Right renal cortex interstitium (tissue), 3 donors: ENCODE measurements around the gene HTR5A. TPM values are rescaled to one million over a fixed set of nuclear protein-coding genes. Genes with fewer than 3 reads are reported as not detected.

Experiments
- DNase-seq, 3 donors: peaks; one replicate each; pipeline ENCODE4 v3.0.0-alpha.2; 2013; ENCODE audit warnings: low read depth in 3 of 3, low spot score in 2 of 3
- polyA plus RNA-seq, 3 donors: library from polyadenylated mRNA; unstranded; fragments of 120-200 nt; gene quantifications; one replicate each; pipeline ENCODE4 v1.2.1, GENCODE V29; 2013; ENCODE audit not compliant: insufficient read length in 3 of 3

Gene HTR5A
- polyA plus RNA-seq, 3 donors: not detected

DNA sequence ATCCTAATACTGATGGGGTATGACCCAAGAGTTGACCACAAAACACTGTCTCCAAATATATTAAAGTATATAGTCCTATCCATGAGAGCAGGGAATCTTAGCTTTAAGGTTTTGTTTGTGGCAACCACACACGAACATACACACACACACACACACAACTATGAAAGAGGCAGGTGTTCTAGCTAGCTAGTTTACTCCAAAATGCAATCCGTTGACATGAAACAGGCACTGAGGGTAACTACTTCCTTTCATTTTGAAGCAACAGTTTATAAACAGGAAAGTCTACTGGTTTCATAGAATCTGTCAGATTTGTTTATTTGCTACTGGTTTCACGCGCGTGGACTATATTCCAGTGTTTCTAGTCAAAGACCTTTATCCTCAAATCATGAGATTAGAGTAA, 14.8 kb downstream of the HTR5A start:
- DNase-seq: no peak

DNA sequence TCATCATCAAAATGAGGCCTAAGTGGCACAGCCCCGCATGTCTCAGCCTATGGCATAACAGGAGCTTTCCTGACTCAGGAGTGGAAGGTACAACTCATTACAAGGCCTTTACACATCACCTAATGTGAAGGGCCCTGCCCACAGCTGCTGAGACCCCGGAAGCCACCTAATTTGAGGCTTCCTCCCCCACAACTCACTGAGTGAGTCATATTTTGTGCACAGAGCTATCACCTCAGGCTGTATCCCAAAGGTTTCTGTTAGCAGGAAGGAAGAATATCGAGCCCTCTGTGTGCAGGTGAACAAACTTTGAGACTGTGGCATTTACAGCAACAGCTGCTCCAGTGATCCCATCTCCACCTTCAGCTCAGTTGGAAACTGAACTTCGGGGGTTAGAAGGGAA, 20.6 kb downstream of the HTR5A start:
- DNase-seq: no peak

DNA sequence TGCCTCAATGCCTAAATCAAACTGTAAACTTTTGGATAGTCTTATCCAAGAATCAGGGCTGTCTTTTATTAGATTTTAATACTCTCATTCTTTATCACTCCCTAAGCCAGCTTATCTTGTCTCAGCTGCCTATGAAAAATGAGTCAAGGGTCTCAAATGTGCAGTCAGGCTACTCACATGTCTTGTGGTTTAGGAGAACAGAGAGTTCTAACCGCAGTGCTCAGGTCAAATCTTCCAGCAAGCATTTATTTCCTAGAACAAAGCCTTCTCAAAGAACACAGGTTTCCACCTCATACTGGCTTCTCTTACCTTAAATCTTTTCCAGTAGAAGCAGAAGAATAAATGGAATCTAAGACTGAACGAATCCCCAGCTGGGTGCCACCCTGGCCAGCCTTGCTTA, 23.5 kb downstream of the HTR5A start:
- no peak for DNase-seq

DNA sequence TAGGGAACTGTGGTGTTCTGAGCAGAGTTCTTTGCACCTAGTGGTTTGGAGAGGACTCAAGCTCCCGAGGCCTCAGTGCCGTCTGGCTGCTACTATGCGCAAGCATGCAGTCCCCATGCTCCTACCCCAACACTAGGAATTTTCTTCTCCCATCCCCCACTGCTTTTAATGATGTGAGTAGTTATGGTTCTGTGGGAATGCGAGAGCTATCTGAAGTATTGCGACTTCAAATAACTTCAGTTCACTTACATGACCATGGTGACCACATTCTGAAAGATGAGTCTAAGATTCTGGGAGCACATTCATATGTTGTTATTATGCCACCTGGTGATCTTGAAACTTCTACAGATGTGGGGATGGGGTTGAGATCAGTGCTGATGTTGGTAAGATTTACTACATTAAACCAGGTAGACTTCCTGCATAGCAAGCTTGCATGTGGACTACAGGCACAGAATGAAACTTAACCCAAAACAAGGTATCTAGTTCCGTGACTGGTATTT, 24.6 kb downstream of the HTR5A start:
- no peak for DNase-seq

DNA sequence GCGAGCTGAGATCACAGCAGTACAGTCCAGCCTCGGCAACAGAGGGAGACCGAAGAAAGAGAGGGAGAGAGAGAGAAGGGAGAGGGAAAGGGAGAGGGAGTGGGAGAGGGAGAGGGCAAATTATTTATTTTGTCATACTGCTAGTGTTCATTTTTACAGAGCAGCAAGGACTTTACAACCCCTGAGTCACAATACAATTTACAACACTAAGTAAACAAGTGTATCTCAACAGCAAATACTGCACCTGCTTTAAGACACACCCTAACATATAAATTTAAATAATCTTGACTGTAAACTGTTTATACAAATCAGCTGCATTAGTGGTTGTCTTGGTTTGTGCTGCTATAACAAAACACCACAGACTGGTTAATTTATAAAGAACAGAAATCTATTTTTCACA, 27.2 kb downstream of the HTR5A start:
- DNase-seq: no peak

DNA sequence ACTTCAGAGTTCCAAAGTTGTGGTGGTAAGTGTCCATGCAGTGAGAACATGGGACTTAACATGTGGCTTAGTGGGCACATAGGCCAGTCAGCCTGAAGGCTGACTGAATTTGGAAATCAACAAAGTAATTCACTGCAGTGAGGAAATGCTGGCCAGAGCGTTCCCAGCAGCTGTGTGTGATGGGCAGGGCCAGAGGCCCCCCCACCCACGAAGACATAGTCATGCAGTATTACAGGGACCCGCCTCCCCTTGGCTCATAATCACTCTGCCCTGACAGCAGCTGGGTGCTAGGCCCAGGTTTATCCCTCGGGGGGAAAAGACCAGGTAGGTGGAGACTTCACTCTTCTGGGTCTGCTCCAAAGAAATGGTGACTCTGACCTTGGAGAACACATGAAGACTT, 33.7 kb downstream of the HTR5A start:
- DNase-seq: no peak

DNA sequence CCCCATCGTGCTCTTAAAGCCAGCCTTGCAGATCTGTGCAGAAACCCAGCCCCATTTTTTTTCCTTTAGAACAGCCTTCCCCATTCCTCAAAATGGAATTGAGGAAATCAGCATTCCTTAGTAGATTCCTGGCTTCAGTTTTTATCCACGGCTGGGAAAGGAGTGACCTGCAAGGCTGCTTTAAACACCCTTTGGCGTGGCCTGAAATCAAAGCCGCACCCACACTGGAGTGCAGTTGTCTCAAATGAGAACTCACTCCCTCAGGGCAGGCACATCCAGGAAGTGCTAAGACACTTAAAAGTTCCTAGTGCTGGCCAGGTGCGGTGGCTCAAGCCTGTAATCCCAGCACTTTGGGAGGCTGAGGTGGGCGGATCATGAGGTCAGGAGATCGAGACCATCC, 34.8 kb downstream of the HTR5A start:
- no peak for DNase-seq

DNA sequence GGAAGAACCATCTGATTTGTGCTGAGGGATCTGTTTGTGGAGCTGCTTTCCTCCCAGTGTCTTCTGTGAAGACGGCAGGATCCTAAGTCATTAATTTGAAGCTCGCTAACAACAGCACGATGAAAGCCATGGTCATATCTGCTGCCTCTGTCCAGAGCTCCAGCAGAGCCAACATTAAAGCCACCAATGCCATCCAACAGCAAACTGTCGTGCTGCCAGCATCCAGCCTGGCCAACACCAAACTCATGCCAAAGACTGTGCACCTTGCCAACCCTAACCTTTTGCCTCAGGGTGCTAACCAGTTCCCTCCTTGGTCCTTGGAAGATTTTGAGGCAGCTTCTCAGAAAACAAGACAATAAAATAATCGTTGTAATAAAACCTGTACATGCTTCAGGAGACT, 36.2 kb downstream of the HTR5A start:
- no peak for DNase-seq

DNA sequence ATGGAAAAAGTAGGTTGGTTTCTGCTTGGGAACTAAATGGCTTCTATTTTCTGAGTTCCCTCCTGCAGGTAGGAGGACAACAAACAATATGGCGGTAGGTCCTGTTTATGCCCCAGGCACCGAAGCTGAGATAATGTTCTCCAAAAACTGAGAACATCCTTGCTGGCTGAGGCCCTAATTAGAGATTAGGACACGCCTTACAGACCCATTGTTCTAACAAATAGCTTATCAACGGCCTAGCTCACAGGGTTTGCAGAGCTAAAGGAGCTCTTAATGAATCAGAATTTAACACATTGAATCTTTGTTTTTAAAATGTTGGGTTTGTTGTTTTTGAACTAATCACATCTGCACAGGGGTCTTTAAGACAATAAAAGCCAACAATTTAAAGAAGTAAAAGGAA, 37.0 kb downstream of the HTR5A start:
- DNase-seq: no peak

DNA sequence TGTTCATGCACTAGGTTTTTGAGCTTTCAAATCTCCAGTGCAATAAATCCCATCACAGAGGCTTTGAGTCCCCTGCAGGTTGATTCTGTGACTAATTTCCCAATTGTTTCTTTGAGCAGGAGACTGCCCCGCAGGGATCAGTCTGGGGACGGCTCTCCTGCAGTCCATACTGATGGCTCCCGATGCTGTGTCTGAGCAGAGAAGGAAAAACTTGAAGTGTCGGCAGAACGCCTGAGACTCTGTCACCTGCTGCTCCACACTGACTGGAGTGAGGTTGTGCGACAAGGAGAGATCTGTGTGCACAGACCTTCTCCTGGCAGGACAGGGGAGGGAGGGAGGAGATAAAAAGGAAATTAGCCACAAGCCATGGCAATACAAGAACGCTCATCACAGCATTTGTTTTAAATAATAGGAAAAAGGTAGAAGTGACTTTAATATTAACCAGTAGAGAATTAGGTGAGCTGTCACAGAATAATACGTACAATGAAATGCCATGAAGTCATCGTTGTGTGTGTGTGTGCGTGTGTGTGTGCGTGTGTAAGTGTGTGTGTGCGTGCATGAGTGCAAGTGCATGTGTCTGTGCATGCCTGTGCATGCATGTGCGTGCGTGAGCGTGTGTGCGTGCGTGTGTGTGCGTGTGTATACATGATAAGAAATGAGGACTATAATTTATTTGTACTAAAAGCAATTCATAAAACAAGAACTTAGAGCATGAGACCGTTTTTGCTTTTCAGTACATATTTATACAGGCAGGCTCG, 38.2 kb downstream of the HTR5A start:
- DNase-seq: no peak

DNA sequence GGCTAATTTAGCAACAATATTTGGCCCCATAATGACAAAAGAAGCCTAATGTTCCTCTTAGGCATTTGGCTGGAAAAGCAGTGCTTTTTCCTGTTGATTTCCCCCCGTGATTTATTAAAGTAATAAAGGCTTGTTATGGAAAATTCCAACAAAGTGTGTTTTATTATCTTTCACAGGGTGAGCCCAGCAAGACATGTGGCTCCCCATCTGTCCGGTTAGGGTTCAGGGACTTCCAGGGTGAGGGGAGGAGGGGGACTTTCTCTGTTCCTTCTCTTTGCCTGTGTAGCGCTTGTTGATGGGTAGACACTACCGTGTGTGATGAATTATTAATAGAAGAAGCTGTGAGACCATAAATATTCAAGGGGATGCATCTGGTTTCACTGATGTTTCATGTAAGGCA, 39.0 kb downstream of the HTR5A start:
- no peak for DNase-seq

DNA sequence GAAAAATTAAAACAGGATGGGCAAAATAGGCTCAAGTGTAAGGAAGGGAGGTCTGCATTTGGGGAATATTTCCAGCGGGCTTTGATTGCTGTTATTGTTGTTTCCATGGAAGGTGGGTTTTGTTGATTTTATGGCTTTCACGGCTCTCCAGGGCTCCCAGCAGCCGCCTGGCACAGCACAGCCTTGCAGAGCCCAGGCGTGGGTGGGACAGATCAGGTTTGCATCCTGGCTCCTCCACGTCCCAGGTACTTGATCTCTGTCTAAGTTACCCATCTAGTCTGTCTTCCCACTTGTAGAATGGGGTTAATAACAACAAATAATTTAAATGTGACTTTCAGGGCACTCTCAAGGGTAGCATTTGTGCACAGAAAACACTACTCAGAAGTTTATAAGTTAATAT, 45.2 kb downstream of the HTR5A start:
- DNase-seq: no peak

DNA sequence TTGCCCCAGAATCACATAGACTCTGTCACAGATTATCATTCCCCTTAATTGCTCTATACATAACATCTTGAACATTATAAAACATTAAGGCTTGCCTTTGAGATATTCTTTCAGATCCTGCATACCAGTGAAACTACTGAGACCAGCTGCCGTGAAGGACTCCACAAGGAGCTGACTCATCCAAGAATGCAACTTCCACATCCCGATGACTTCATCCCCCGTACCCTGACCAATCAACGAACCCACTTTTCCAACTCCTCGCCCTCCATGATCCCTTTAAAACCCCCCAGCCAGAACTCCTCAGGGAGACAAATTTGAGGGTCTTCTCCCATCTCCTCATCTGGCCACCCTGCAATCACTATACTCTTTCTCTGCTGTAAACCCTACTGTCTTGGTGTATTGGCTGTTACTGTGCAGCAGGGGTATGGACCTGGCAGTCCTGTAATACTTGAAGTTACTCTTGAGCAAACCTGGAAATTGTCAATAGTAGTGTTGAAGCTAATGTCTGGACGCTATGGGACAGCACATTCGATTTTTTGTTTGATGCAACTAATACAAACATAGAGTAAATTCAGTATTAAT, 49.8 kb downstream of the HTR5A start:
- no peak for DNase-seq

DNA sequence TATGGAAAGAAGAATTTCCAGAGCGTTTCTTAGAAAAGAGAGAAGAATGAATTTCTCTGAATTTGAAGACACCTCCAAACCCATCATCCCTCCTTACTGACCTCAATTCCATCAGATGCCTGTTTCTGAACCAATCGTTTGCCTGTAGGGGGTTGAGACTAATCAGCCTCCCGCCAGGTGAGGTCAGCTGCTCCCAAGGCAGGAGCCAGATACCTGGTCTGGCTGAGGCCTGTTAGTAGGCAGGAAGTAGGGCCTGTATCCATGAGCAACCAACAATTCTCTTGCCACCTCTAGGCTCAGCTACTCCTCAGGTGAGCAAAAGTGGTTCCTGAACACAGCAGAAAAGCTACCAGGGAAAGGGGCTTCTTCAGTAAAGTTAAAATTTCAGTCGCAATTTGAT, 50.3 kb downstream of the HTR5A start:
- no peak for DNase-seq

DNA sequence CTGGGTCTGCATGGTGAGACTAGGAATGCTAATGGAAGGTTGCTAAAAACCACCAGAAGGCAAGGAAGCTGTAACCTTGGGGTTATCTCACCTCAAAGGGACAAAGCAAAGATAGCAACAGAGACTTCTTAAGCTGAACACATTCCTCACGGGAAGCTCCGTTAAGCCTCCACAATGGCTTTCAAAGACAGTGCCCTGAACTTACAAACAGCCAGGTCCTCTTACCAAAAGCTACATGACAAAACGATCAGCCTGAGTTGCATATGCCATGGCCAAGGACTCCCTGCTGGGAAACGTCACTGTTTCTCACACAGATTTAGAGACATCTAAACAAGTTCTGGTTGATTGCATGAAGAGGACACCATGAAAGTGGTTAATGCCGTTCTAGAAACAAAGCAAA, 52.7 kb downstream of the HTR5A start:
- no peak for DNase-seq

DNA sequence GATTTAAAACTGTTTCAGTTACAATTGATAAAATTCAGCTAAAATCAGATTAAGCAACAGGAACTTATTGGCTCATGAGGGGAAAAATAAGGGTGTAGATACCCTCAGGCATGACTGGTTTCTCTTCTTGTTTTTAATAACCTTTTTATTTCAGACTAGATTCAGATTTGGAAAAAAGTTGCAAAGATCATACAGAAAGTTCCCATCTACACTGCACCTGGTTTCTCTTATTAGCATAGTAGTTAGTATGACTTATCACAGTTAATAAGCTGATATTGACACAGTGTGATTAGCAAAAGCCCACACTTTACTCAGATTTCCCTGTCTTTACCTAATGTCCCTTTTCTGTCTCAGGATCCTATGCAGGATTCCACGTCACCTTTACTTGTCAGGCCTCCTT, 53.3 kb downstream of the HTR5A start:
- no peak for DNase-seq

DNA sequence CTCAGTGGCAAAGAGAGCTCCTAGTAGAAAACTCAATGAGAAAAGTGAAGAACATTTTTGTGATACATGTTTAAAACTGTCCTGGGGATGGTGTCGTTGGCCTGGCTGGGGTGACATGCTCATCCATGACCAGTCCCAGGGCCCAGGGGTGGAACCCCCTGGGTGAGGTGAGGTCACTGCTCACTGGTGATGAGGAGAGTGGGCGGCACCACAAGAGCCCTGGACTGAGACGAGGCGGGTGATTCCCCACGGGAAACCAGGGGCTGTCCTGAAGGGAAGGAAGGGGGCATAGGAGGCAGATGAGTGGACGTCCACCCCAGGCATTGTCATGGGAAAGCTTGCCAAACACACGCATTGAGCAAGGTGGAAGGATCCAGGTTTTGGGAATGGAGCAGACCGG, 54.6 kb downstream of the HTR5A start:
- DNase-seq: no peak

DNA sequence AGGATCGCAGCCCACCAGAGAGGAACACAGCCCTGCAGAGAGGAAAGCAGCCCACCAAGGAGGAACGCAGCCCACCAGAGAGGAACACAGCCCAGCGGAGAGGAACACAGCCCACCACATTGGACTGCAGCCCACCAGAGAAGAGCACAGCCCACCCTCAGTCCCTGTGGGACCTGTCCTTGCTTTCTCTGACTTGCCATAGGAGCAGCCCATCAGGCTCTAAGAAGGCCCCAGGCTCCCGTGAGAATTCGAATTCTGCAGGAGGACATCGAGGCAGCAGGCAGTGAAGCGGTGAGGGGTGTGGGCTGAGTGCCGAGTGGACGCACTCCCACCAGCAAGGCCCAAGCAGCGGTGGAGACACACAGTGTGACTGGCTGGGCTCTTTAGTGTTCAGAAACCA, 59.1 kb downstream of the HTR5A start:
- no peak for DNase-seq

DNA sequence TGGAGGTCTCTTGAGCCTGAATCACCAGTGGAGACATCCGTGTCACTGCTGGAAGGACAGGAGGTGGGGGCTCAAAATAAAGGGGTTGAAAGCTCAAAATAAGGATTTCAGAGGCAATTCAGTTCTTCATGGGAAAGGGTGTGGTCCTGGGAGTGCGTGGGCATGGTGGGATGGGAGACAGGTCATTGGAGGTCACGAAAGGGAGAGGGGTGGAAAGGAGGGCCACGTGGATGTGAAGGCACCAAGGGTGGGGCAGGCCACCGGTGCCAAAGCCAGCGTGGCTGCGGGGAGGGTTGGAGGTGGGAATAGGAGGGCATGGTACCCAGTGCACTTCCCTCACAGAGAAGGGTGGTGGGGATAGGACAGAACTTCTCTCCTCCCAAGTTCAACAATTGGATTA, 59.7 kb downstream of the HTR5A start:
- no peak for DNase-seq

DNA sequence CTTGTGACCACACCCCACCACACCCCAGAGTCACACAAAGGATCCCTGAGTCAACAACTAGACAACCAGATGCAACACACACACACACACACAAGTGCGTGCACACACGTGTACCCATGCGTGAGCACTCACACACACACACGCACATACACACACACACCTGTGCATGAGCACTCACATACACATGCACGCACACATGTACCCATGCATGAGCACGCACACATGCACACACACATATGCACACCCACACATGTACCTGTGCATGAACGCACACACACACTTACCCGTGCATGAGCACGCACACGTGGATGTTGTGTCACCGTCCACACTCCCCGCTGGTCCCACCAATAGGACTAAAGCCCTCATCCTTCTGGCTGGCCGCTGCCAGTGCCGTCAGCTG, 60.4 kb downstream of the HTR5A start:
- no peak for DNase-seq

DNA sequence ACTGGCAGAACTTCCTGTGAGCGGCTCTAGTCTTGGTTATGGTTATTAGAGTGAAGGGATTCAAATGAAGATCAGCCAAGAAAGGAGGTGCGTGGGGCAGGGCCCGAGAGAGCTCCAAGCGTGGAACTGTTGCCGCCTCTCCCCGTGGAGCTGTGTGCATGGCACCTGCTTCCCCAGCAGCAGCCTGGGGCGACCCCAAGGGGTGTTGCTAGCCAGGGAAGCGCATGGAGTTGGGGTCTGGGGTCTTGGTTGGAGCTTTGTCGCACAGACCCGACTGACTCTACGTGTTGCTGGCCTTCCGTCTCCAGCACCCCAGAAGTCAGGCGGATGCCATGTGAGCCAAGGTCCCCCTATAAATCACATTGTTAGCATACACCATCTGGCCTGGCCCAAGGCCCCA, 61.0 kb downstream of the HTR5A start:
- DNase-seq: no peak

DNA sequence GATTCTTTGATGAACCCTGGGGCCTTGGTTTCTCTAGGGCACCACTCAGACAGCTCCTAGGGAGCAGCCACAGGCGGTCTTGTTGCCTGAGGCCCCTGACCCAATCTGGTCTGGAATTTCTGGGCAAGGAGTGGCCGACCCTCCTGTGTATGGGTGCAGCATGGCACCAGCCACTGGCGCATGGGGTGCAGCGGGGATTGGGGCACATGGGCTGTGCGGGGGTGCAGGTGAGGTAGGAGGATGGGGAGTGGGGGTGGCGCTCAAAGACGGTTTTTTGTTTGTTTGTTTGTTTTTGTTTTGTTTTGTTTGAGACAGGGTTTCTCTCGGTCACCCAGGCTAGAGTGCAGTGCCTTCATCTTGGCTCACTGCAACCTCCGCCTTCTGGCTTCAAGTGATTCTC, 62.3 kb downstream of the HTR5A start:
- DNase-seq: no peak
